Limb (tissue), 2 donors: ENCODE results near the gene ELOVL5.
A peak's percentile ranks its signal among the peaks of the same experiment; 100 is the strongest.

Experiments used
- DNase-seq, 2 donors: peaks; one replicate each; pipeline ENCODE4 v3.0.0-alpha.2; 2016; ENCODE audit errors: extremely low spot score in 2 of 2

The ELOVL5 gene

DNA sequence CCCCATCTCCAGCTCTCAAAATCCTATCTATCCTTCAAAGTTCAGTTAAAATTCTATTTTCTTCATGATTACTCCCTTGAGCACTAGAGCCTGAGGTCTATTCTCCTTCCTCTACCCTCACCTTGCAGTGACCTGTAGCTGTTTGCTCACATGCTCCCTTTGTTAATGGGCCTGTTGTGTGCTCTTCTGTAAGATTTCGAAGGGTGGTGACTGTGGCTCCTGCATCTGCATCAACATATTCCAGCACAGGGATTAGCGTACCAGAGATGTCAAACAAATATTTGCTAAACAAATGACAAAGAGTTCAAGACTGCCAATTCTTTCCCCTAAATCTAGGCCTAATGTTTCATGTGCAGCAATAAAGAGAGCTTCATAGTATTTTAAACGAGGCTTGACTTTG lies 69.5 kb downstream of the ELOVL5 start:
- DNase-seq: no peak

GRCh38 chr6:53273370-53273769 lies 75.4 kb downstream of the ELOVL5 start:
- DNase-seq: no peak

- no peak for DNase-seq
Measured at GRCh38 chr6:53269827-53270226, 78.9 kb downstream of the ELOVL5 start.

GRCh38 chr6:53268858-53269608 lies 79.7 kb downstream of the ELOVL5 start:
- no peak for DNase-seq

DNA sequence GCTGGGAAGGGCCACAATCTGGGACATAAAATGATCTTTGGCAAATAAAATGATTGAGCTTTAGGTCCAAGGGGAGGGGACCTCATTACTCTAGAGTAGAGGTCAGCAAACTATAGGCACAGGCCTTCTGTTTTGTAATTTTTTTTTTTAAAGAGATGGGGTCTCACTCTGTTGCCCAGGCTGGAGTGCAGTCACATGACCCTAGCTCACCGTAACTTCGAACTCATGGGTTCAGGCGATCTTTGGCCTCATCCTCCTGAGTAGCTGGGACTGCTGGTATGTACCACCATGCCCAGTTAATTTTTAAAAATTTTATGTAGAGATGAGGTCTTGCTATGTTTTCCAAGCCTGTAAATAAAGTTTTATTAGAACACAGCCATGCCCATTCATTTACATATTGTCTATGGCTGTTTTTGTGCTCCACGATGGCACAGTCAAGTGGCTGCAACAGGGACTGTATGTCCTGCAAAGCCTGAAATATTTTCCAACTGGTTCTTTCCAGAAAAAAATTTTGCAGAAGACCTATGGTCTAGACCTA lies 82.1 kb downstream of the ELOVL5 start:
- DNase-seq: no peak

DNA sequence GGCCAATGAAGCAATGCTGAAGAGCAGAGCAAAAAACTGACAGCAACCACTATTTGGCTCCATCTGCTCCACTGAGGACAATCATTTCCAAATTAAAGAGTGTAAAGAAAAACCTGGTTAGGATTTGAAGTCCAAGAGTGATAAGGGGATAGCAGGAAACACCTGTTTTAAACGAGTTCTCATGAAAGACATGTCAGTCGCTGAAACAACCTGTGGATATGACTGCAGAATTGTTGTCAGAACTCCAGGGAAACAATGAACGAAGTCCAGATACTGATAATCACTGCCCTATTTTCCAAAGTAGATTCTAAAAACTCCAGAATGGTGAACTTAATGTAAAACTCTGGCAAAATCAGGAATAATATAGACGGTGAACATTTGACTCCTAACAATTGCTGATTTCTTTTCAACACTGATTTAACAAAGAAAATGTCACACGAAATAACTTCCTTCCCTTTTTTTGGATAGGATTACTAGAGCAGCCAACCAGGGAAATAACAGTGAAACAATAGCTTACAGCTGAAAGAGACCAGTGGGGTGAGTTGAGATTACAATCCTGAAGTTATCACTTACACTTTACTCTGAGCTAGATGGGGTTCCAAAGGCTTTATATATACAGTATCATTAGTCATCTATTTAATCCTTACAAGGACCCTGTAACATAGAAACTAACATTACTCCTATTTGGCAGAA lies 83.7 kb downstream of the ELOVL5 start:
- DNase-seq: no peak

DNA sequence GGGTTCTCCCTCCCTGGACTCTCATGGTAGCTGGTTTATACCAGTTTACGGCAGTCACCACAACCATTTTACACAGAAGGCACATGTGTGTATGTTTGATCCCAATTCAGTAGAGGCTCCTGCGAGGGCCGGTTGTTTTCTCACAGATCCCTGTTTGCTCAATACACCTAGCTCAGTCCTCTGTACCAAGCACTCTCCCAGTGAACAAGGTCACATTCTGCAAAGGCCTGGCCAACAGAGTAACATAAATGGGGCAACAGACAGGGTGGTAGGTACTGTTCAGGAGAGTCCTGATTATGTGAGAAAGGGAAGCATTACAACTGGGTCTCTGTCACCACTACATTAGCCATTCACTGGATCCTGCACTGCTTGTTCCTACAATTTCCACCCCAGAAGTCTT lies 84.4 kb downstream of the ELOVL5 start:
- DNase-seq: no peak

- no peak for DNase-seq
Measured at GRCh38 chr6:53263917-53264316, 84.8 kb downstream of the ELOVL5 start.

DNA sequence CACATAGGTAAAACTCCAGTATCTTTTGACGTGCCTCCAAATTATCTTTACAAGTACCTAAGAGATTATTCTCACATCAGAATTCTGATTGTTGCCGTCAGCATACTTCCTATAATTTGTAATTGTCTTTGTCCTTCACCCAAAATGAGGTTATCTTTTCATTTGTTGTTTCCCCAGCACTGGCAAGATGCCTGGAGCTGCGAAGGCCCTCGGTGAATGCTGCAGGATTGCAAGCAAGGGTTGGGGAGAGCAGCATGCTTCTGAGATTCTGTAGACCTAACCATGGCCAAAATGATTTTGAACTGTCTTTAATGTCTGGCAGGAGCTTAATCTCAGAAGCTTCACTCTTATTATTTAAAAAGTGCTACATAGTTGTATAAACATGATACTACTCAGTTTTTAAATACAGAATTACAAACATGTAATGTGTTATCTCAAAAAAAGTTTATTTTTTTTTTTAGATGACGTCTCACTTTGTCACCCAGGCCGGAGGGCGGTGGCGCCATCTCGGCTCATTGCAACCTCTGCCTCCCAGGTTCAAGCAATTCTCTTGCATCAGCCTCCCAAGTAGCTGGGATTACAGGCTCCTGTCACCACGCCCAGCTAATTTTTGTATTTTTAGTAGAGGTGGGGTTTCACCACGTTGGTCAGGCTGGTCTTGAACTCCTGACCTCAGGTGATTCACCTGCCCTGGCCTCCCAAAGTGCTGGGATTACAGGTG lies 88.7 kb downstream of the ELOVL5 start:
- DNase-seq: no peak

- no peak for DNase-seq
Measured at GRCh38 chr6:53258774-53259155, 90.0 kb downstream of the ELOVL5 start.

- DNase-seq: no peak
Measured at GRCh38 chr6:53258076-53258773, 90.5 kb downstream of the ELOVL5 start.

GRCh38 chr6:53257533-53257932 lies 91.2 kb downstream of the ELOVL5 start:
- DNase-seq: no peak

DNA sequence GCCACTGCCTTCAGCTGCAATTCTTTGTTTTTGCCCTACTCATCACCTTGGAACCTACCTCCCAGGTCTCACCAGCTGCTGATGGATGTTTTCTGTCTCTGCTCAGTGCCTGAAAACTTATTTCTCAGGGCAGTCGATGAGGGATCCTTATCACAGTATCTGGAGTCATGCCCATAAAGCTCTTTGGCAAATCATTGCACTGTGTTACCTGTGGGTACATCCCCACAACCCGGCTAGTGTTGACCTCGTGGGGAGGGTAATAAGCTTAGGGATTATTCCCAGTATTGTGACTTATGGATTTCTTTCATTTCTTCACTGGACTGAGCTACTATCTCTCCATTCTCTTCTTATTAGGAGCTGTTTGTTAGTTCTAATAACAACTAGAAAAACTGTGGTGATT lies 91.7 kb downstream of the ELOVL5 start:
- DNase-seq: no peak

- DNase-seq: no peak
Measured at GRCh38 chr6:53252177-53252692, 96.5 kb downstream of the ELOVL5 start.

DNA sequence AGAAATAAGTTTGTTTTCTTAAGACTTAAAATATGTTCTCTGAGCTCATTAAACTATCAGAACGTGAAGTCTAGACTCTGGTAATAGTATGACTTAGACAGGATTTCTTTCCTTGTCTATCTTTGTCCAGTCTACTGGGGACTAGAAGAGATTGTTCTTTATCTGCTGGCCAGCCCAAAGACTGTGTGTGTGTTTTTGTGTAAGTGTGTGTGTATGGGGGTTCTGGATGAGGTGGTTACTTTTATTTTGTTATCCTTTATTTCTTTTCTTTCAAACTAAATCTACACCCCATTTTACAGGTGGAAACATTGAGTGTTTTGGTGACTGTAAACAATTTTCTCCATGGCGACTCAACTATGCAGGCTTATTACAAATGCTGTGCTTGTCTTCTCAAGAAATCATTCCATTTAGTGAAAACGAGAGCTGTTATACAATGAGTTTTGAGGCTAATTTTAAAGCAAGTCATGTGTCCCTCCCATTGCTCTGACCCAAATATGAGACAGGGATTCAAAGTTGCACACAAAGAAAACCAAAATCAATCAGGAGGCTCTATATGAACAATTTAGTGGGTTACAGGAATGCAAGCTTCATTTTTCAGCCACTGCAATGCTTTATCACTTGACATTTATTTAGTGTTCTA lies 97.6 kb downstream of the ELOVL5 start:
- no peak for DNase-seq

- DNase-seq: no peak
Measured at GRCh38 chr6:53250176-53251032, 98.3 kb downstream of the ELOVL5 start.

DNA sequence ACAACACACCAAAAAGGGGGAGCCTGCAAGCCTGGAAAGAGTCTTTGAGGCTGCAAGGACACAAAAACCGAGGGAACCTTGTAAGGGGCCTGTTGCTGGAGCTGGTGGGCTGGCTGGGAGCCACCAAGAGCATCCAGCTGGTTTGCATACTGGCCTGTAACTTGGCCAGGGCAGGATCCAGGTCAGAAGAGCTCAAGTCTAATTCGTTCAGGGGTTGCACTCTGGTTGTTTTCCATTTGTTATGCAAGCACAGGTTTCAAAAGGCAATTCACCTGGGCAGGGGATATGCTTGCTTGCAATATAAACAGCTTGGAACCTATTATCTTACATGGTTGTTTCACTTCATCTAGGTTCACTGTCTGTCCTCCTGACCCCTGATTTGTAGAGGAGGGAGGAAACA lies 101.8 kb downstream of the ELOVL5 start:
- no peak for DNase-seq

DNA sequence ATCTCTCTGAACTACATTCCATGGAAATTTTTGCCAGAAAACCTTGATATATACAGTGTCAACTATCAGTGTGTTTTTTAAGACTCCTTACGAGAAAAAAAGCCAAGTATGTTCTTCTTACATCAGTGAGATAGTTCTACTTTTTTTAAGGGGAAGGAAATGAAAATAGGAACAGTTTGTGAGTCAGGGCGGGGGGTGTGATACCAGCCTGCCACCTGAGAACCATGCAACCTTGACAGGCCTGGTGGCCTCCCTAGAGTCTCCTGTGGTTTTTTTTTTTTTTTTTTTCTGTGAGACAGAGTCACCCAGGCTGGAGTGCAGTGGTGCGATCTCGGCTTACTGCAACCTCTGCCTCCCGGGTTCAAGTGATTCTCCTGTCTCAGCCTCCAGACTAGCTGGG lies 103.8 kb downstream of the ELOVL5 start:
- no peak for DNase-seq

DNA sequence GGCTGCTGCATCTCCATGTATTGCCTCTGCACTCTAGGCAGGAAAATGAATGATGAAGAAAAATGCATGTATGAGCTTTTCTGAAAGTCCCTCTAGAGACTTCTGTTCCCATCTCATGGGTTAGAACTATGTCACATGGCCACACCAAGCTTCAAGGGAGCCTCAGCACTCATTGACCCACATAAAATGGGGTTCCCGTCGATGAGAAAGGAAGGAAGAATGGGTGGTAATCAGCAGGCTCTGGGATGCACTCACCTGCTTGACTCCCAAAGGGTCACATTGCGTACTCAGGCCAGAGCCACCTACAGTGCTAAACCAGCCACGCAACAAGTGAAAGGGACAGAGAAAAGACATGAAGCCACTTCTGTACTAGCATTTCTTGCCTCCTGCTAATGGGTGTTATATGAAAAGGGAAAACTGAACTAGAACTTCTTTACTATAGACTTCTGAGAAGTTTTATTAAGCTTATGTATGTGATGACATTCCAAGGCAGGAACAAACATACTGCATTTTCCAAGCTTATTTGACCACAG lies 104.3 kb downstream of the ELOVL5 start:
- peak in 1 of 2 donors; percentile 0 for DNase-seq

DNA sequence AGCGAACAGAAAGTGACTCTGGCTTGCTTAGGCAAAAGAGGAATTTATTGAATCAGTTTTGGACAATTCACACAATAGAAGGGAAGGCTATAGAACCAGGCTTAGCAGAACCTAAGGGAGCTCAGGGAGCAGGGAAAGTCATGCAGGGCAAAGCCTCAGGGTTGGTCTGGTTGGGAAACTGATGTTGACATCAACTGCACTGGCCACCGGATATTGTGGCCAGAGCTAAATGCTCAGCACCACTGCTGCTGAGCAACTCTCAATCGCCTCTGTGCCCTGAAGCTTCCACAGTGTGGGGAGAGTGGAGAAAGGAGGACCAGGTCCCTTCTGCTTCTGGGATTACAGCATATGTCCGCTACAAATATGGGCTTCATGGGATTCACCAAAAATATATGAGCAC lies 106.8 kb downstream of the ELOVL5 start:
- DNase-seq: no peak
